CD4-positive, alpha-beta T cell (primary cell): ENCODE results near the gene CRIP1. TPM values are rescaled to one million over a fixed set of nuclear protein-coding genes. Genes with fewer than 3 reads are reported as not detected.
A peak's percentile ranks its signal among the peaks of the same experiment; 100 is the strongest.

Experiments
- ATAC-seq: fragments of 200-7000 bp; cut with Tn5 transposase; one replicate; pipeline ENCODE4 v1.10.0; 2022; ENCODE audit warnings: mild to moderate bottlenecking; ENCODE audit not compliant: poor library complexity
- CTCF ChIA-PET: fragments of 350-600 bp; sonication (Branson Sonifier 250); formaldehyde crosslinking; loops from one replicate; lab custom pipeline; 2021; ENCODE audit warnings: antibody characterized with exemption, inconsistent platforms; lab: Charles Lee
- POLR2A ChIA-PET: fragments of 350-600 bp; sonication (Branson Sonifier 250); formaldehyde crosslinking; loops from one replicate; lab custom pipeline; 2021; ENCODE audit warnings: antibody characterized with exemption, inconsistent platforms; lab: Charles Lee
- DNase-seq, 14 experiments: peaks; one replicate each; pipeline ENCODE4 v3.0.0-alpha.2; 2013 to 2020; ENCODE audit warnings: mixed read lengths in 2 of 14
- H3K27ac ChIP-seq, 2 donors: one replicate each; pipeline versions ENCODE4 v1.5.1 to v1.7.0; 2013; ENCODE audit warnings: low read length in 2 of 2, low read depth in 1 of 2, mild to moderate bottlenecking in 1 of 2
- H3K27me3 ChIP-seq, 2 experiments: 1 replicate in 1 of 2; 2 replicates in 1 of 2; pipeline versions ENCODE4 v1.6.1 to v1.7.0; 2013; ENCODE audit warnings: low read length in 2 of 2, control low read depth in 1 of 2, mild to moderate bottlenecking in 1 of 2, moderate library complexity in 1 of 2; ENCODE audit not compliant: insufficient read depth in 2 of 2, control insufficient read depth in 1 of 2
- H3K36me3 ChIP-seq: one replicate; pipeline ENCODE4 v1.6.1; 2013; ENCODE audit warnings: low read length, control low read depth; ENCODE audit not compliant: insufficient read depth
- H3K4me1 ChIP-seq: one replicate; pipeline ENCODE4 v1.6.1; 2013; ENCODE audit warnings: low read length, control low read depth; ENCODE audit not compliant: insufficient read depth
- H3K4me3 ChIP-seq: one replicate; pipeline ENCODE4 v1.5.1; 2013; ENCODE audit warnings: mild to moderate bottlenecking, low read length, moderate library complexity
- H3K9me3 ChIP-seq, 2 experiments: 1 replicate in 1 of 2; 2 replicates in 1 of 2; pipeline versions ENCODE4 v1.6.1 to v1.7.0; 2013; ENCODE audit warnings: low read length in 2 of 2, mild to moderate bottlenecking in 2 of 2, control low read depth in 1 of 2, moderate library complexity in 1 of 2; ENCODE audit not compliant: control insufficient read depth in 1 of 2, insufficient read depth in 1 of 2
- H3K27ac Mint-ChIP-seq: one replicate; pipeline ENCODE4 v1.8.0; 2020; ENCODE audit warnings: mixed read lengths
- H3K27me3 Mint-ChIP-seq: one replicate; pipeline ENCODE4 v1.8.0; 2021; ENCODE audit warnings: mixed read lengths
- H3K36me3 Mint-ChIP-seq: one replicate; pipeline ENCODE4 v1.8.0; 2021; ENCODE audit warnings: low read depth, mixed read lengths
- H3K4me1 Mint-ChIP-seq: one replicate; pipeline ENCODE4 v1.8.0; 2021; ENCODE audit warnings: low read depth, mixed read lengths
- H3K4me3 Mint-ChIP-seq: one replicate; pipeline ENCODE4 v1.8.0; 2020; ENCODE audit warnings: mild to moderate bottlenecking, mixed read lengths
- H3K9me3 Mint-ChIP-seq: one replicate; pipeline ENCODE4 v1.8.0; 2020; ENCODE audit warnings: mixed read lengths
- CTCF ChIP-seq: fragments of 200-600 bp; IDR thresholded peaks from one replicate; pipeline ENCODE4 v1.8.0; 2022; ENCODE audit warnings: antibody characterized with exemption, mild to moderate bottlenecking
- intact Hi-C, 2 experiments: fragments of 100-400 bp; cut with DNase I in 1 of 2; cut with micrococcal nuclease in 1 of 2; formaldehyde crosslinking; loops; one replicate each; pipeline versions ENCODE4 v1.15.1 to v1.9.0; 2023 to 2025; cut with DNase I, micrococcal nuclease
- total RNA-seq, 174 experiments: library from RNA in 2 of 174; stranded (reverse) in 2 of 174; gene quantifications; one replicate each; pipeline ENCODE4 v1.2.3 and lab custom pipeline; 2021 to 2026

Gene CRIP1
- total RNA-seq, 2 experiments from 2014 or later = 250 to 258 TPM

- peak overlapping the region; percentile 84 for H3K4me3 Mint-ChIP-seq
- peak in 13 of 14 experiments; percentile 49 to 92 (median 68) for DNase-seq
- H3K27ac Mint-ChIP-seq = peak overlapping the region; percentile 72
Observed at GRCh38 chr14:105477660-105478397, 8.9 kb upstream of the CRIP1 start.

GRCh38 chr14:105478398-105479251 is 8.1 kb upstream of the CRIP1 start:
- peaks cover 10% of the 10 kb centered on the region in 2 experiments for H3K27me3 ChIP-seq
- H3K27ac Mint-ChIP-seq = peak overlapping the region; percentile 97
- H3K27ac ChIP-seq = peak overlapping the region in 1 of 2 donors; percentile 59
- no peak for TF ChIP-seq CTCF
- peaks cover 6% of the 10 kb centered on the region for H3K36me3 Mint-ChIP-seq
- ChIA-PET CTCF (interaction anchor here (1.6 kb wide), 1 partner anchor 12 kb away, joined by 10 read pairs; the partner anchor contains the start of gene TEDC1), POLR2A (interaction anchor here (7.7 kb wide), 1 partner anchor 12 kb away, joined by 154 read pairs; the partner anchor contains the start of gene TEDC1)
- H3K4me3 ChIP-seq = no peak overlapping the region
- peaks cover 89% of the 10 kb centered on the region for H3K4me1 ChIP-seq
- peak in 8 of 14 experiments; percentile 27 to 77 (median 50) for DNase-seq
- H3K9me3 ChIP-seq = peaks cover 0 to 22% of the 10 kb centered on the region in 2 experiments
- no peaks in the 10 kb centered on the region for H3K9me3 Mint-ChIP-seq
- H3K4me3 Mint-ChIP-seq = no peak overlapping the region
- peaks cover 49% of the 10 kb centered on the region for H3K4me1 Mint-ChIP-seq
- no peaks in the 10 kb centered on the region for H3K36me3 ChIP-seq
- no peaks in the 10 kb centered on the region for H3K27me3 Mint-ChIP-seq
- peak; percentile 2 for ATAC-seq
- intact Hi-C loops = no loop called here

More at GRCh38 chr14:105477660-105478397, 8.9 kb upstream of the CRIP1 start:
- Mint-ChIP-seq H3K4me1 (peaks cover 47% of the 10 kb centered on the region), H3K27me3 (no peaks in the 10 kb centered on the region), H3K9me3 (no peaks in the 10 kb centered on the region), H3K36me3 (peaks cover 6% of the 10 kb centered on the region)
- intact Hi-C loops = no loop called here
- ATAC-seq = peak; percentile 21
- Histone ChIP-seq H3K36me3 (no peaks in the 10 kb centered on the region), H3K9me3 (peaks cover 0 to 22% of the 10 kb centered on the region in 2 experiments), H3K27me3 (peaks cover 10% of the 10 kb centered on the region in 2 experiments), H3K27ac (peak overlapping the region in 1 of 2 donors; percentile 59), H3K4me1 (peaks cover 89% of the 10 kb centered on the region), H3K4me3 (peak overlapping the region; percentile 38)
- POLR2A ChIA-PET = interaction anchor here (7.7 kb wide), 1 partner anchor 13 kb away, joined by 154 read pairs; the partner anchor contains the start of gene TEDC1
- CTCF ChIA-PET = interaction anchor here (0.6 to 1.6 kb wide), 2 partner anchors 12 to 420 kb away, joined by 3 to 10 read pairs; partner anchors contain the start of gene TEDC1
- no peak for TF ChIP-seq CTCF
